Thoracic aorta (tissue), 2 donors: Measurements from ENCODE around the gene PRTN3. TPM values are rescaled to one million over a fixed set of nuclear protein-coding genes. Genes with fewer than 3 reads are reported as not detected.

Experiments used
- ATAC-seq: fragments of 150-250 bp; one replicate; pipeline ENCODE4 v1.8.0; 2017; ENCODE audit warnings: low read depth; ENCODE audit not compliant: insufficient number of reproducible peaks, low FRiP score
- DNase-seq: peaks from one replicate; pipeline ENCODE4 v3.0.0-alpha.2; 2020; ENCODE audit warnings: low spot score
- H3K27ac ChIP-seq, 2 donors: fragments of 200-600 bp; sonication (generic); 1 replicate in 1 of 2; 2 replicates in 1 of 2; pipeline ENCODE4 v1.5.1; 2016; ENCODE audit warnings: mild to moderate bottlenecking in 2 of 2, moderate library complexity in 2 of 2
- H3K27me3 ChIP-seq: fragments of 200-600 bp; sonication (generic); replicated peaks from 2 replicates; pipeline ENCODE4 v1.6.0; 2016; ENCODE audit warnings: mild to moderate bottlenecking; ENCODE audit not compliant: insufficient read depth
- H3K36me3 ChIP-seq: fragments of 200-600 bp; sonication (generic); one replicate; pipeline ENCODE4 v1.5.1; 2016
- H3K4me1 ChIP-seq, 2 donors: fragments of 200-600 bp; sonication (generic); 1 replicate in 1 of 2; 2 replicates in 1 of 2; pipeline versions ENCODE4 v1.5.1 to v1.6.0; 2016; ENCODE audit warnings: low read depth in 2 of 2, mild to moderate bottlenecking in 1 of 2; ENCODE audit not compliant: control insufficient read depth in 1 of 2
- H3K4me3 ChIP-seq: fragments of 200-600 bp; sonication (generic); 2 replicates; pipeline ENCODE4 v1.5.1; 2016; ENCODE audit warnings: mild to moderate bottlenecking
- H3K9me3 ChIP-seq: fragments of 200-600 bp; sonication (generic); 2 replicates; pipeline ENCODE4 v1.5.1; 2016
- total RNA-seq, 2 donors: library from RNA; depleted of rRNA; stranded (reverse); fragments of >200 nt; gene quantifications; one replicate each; pipeline versions ENCODE4 v1.1.0 to v1.2.3, GENCODE V29; 2016
- TF ChIP-seq, protein P1 (sequence below): fragments of 200-600 bp; sonication (generic); IDR thresholded peaks from one replicate; pipeline ENCODE4 v1.5.1; 2019; ENCODE audit warnings: antibody characterized with exemption

The PRTN3 gene
- total RNA-seq, 2 donors from 2014 or later, result not detected

DNA sequence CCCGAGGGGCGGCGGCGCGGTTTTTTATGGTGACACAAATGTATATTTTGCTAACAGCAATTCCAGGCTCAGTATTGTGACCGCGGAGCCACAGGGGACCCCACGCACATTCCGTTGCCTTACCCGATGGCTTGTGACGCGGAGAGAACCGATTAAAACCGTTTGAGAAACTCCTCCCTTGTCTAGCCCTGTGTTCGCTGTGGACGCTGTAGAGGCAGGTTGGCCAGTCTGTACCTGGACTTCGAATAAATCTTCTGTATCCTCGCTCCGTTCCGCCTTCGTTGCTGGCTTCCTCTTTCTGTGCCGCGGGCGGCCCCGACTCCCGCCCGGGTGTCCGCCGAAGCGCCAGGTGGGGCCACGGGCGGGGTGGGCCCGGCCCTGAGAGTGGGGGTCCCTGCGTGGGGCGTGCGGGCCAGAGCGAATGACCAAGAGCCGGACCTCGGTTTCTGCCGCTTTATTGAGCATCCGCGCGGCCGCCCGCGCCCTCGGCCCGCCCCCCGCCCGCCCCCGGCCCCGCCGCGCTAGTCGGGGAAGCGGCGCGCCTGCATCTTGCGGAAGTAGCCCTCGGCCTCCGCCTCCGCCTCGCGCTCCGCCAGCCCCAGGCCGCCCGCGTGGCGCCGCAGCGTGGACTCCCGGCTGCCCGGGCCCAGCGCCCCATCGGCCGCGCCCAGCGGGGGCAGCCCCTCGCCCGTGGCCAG, 28.6 kb upstream of the PRTN3 start:
- ATAC-seq, result no peak
- DNase-seq, result no peak
- H3K4me1 ChIP-seq, result no peaks in the 10 kb centered on the region
- no peaks in the 10 kb centered on the region for H3K27me3 ChIP-seq
- no peak overlapping the region for H3K4me3 ChIP-seq
- peaks cover 49% of the 10 kb centered on the region for H3K36me3 ChIP-seq
- TF ChIP-seq, protein P1, sequence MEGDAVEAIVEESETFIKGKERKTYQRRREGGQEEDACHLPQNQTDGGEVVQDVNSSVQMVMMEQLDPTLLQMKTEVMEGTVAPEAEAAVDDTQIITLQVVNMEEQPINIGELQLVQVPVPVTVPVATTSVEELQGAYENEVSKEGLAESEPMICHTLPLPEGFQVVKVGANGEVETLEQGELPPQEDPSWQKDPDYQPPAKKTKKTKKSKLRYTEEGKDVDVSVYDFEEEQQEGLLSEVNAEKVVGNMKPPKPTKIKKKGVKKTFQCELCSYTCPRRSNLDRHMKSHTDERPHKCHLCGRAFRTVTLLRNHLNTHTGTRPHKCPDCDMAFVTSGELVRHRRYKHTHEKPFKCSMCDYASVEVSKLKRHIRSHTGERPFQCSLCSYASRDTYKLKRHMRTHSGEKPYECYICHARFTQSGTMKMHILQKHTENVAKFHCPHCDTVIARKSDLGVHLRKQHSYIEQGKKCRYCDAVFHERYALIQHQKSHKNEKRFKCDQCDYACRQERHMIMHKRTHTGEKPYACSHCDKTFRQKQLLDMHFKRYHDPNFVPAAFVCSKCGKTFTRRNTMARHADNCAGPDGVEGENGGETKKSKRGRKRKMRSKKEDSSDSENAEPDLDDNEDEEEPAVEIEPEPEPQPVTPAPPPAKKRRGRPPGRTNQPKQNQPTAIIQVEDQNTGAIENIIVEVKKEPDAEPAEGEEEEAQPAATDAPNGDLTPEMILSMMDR, result no peak
- H3K27ac ChIP-seq, result no peak overlapping the region
- no peaks in the 10 kb centered on the region for H3K9me3 ChIP-seq

DNA sequence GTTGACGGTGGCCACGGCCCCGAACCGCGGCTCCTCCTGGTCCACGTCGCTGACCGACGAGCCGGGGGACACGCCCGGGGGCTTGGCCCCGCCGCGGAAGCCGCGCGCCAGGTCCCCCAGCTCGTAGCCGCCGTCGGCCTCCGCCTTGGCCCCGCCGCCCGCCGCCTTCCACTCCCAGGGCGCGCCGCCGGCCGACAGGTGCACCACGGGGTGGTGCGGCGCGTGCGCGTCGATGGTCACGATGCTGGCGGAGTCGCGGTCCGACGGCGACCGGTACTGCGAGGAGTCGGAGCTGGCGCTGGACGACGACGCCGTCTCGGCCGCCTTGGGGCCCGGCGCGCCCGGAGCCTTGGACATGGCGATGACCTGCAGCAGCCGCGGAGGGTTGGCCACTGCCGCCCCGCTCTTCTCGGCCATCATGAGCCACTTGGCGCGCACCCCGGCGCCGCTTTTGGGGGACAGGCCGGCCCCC, 28.0 kb upstream of the PRTN3 start:
- Histone ChIP-seq H3K9me3 (no peaks in the 10 kb centered on the region), H3K27me3 (no peaks in the 10 kb centered on the region), H3K36me3 (peaks cover 45% of the 10 kb centered on the region), H3K4me3 (no peak overlapping the region), H3K27ac (no peak overlapping the region), H3K4me1 (no peaks in the 10 kb centered on the region)
- ATAC-seq (no peak), DNase-seq (no peak)
- TF ChIP-seq, protein P1, result no peak

DNA sequence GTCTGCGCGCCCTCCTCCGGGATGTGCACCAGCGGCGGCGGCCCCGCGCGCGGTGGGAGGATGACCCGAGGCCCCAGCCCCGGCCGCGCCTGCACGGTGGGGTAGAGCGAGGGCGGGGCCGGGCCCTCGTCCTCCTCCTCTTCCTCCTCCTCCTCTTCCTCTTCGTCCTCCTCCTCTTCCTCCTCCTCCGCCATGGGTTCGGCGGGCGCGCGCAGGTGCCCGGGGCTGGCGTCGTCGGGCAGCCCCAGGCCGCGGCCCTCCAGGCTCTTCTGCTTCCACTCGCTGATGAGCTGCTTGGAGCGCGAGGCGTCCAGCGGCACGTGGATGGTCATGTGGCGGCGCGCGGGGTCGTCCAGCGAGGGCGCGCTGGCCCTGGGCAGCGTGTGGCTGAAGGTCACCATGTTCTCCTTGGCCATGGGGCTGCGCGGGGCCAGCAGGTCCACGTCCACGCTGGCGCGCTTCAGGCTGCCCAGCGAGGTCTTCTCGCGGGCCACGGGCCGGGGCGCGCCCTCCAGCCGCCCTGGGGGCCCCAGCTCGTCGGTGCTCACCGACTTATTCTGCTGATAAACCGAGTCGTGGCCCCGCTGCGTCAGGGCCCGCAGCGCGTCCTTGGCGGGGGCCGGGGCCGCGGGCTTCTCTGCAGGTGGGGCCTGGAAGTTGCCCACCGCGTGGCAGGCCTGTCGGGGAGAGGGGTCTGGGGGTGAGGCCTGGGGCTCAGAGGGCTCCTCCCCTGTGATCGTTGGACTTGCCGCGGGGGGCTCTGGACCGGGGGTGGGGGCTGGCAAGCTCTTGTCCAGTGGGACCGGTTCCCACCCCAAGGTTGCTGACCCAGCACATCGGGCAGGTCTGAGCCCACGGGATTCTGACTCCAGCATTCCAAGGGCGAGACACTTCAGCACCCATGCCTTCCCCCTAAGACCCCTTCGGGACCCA, 27.3 kb upstream of the PRTN3 start:
- DNase-seq, result no peak
- ATAC-seq, result no peak
- Histone ChIP-seq H3K27ac (no peak overlapping the region), H3K27me3 (no peaks in the 10 kb centered on the region), H3K4me3 (no peak overlapping the region), H3K4me1 (no peaks in the 10 kb centered on the region), H3K9me3 (no peaks in the 10 kb centered on the region), H3K36me3 (peaks cover 37% of the 10 kb centered on the region)
- TF ChIP-seq, protein P1, result no peak

DNA sequence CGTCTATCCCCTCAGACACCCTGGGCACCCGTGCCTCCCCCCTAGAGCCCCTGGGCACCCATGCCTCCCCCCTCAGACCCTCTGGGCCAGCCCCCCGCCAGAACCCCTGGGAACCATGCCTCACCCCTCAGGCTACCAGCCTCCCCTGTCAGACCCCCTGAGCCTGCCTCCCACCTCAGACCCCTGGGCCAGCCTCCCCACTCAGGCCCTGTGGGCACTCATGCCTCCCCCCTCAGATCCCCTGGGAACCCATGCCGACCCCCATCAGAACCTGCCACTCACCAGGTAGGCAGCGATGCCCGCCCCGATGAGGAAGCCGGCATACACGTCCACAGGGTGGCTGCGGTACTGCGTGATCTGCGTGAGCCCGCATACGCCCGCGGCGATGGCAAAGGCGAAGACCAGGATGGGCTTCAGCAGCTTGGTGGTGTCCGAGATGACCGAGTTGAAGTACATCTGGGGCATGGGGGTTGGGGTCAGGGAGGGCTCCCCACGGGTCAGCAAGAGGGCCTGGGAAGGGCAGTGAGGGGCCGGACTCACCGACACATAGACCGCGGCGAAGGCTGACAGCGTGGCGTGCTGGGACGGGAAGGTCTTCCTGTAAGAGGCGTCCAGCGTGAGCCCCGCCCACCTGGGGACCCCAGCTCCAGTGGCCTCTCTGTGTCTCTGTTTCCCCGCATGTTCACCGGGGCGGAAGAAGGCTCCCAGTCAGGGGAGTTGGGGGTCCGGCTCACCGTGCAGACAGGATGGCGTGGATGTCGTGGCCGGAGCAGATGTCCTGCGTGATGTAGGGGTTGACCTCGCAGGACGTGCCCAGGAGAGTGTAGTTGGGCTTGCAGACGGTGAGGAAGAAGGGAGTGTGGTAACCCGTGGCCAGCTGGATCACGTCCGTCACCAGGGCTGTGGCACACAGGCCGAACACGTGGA, 26.4 kb upstream of the PRTN3 start:
- TF ChIP-seq, protein P1, result no peak
- Histone ChIP-seq H3K4me3 (no peak overlapping the region), H3K4me1 (no peaks in the 10 kb centered on the region), H3K27ac (no peak overlapping the region), H3K36me3 (peaks cover 28% of the 10 kb centered on the region), H3K27me3 (no peaks in the 10 kb centered on the region), H3K9me3 (no peaks in the 10 kb centered on the region)
- DNase-seq, result no peak
- ATAC-seq, result no peak
